BE2C (cell line): ENCODE results near the gene FAM171A1.
"Not testable (repeated sequence)": the region's sequence is repeated elsewhere in the genome, so short reads cannot be mapped to it uniquely, and the experiment has no call there.

Experiments
- DNase-seq: peaks from one replicate; pipeline ENCODE4 v3.0.0-alpha.2; 2020
- H3K27me3 ChIP-seq: fragments of 250-450 bp; sonication (Bioruptor Pico); 2 replicates; pipeline ENCODE4 v1.5.1; 2020; ENCODE audit warnings: mild to moderate bottlenecking
- H3K36me3 ChIP-seq: fragments of 250-450 bp; sonication (Bioruptor Pico); 2 replicates; pipeline ENCODE4 v1.5.1; 2020; ENCODE audit warnings: mild to moderate bottlenecking
- H3K4me1 ChIP-seq: fragments of 250-450 bp; sonication (Bioruptor Pico); 2 replicates; pipeline ENCODE4 v1.5.1; 2020
- H3K4me3 ChIP-seq: 2 replicates; pipeline ENCODE4 v1.5.1; 2011; ENCODE audit warnings: low read depth, low read length
- H3K9me3 ChIP-seq: fragments of 250-450 bp; sonication (Bioruptor Pico); 2 replicates; pipeline ENCODE4 v1.5.1; 2020
- TF ChIP-seq, protein P1 (sequence below): IDR thresholded peaks from 2 replicates; pipeline ENCODE4 v1.5.1; 2012; ENCODE audit warnings: mild to moderate bottlenecking, low read depth, low read length

The FAM171A1 gene

GRCh38 chr10:15408557-15408956 is 37.5 kb upstream of the FAM171A1 start:
- TF ChIP-seq, protein P1, sequence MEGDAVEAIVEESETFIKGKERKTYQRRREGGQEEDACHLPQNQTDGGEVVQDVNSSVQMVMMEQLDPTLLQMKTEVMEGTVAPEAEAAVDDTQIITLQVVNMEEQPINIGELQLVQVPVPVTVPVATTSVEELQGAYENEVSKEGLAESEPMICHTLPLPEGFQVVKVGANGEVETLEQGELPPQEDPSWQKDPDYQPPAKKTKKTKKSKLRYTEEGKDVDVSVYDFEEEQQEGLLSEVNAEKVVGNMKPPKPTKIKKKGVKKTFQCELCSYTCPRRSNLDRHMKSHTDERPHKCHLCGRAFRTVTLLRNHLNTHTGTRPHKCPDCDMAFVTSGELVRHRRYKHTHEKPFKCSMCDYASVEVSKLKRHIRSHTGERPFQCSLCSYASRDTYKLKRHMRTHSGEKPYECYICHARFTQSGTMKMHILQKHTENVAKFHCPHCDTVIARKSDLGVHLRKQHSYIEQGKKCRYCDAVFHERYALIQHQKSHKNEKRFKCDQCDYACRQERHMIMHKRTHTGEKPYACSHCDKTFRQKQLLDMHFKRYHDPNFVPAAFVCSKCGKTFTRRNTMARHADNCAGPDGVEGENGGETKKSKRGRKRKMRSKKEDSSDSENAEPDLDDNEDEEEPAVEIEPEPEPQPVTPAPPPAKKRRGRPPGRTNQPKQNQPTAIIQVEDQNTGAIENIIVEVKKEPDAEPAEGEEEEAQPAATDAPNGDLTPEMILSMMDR: no peak
- Histone ChIP-seq H3K4me3 (no peak overlapping the region), H3K36me3 (no peaks in the 10 kb centered on the region), H3K9me3 (no peaks in the 10 kb centered on the region), H3K4me1 (no peaks in the 10 kb centered on the region), H3K27me3 (no peaks in the 10 kb centered on the region)
- no peak for DNase-seq

GRCh38 chr10:15405319-15405718 is 34.2 kb upstream of the FAM171A1 start:
- Histone ChIP-seq H3K27me3 (no peaks in the 10 kb centered on the region), H3K4me3 (no peak overlapping the region), H3K9me3 (no peaks in the 10 kb centered on the region), H3K4me1 (no peaks in the 10 kb centered on the region), H3K36me3 (no peaks in the 10 kb centered on the region)
- DNase-seq: no peak
- TF ChIP-seq, protein P1: no peak

DNA sequence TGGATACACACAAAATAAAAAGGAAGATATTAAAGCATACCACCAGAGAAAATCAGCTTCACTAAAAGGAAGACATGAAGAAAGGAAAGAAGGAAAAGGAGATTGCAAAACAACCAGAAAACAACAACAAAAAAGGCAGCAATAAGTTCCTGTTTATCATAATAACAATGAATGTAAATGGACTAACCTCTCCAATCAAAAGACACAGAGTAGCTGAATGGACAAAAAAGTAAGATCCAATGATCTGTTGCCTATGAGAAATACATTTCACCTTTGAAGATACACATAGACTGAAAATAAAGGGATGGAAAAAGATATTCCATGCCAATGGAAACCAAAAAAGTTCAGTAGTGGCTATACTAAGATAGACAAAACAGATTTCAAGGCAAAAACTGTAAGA is 30.3 kb upstream of the FAM171A1 start:
- no peaks in the 10 kb centered on the region for H3K4me1 ChIP-seq
- no peak overlapping the region for H3K4me3 ChIP-seq
- DNase-seq: no peak
- no peaks in the 10 kb centered on the region for H3K9me3 ChIP-seq
- H3K27me3 ChIP-seq: no peaks in the 10 kb centered on the region
- no peaks in the 10 kb centered on the region for H3K36me3 ChIP-seq
- TF ChIP-seq, protein P1: no peak

DNA sequence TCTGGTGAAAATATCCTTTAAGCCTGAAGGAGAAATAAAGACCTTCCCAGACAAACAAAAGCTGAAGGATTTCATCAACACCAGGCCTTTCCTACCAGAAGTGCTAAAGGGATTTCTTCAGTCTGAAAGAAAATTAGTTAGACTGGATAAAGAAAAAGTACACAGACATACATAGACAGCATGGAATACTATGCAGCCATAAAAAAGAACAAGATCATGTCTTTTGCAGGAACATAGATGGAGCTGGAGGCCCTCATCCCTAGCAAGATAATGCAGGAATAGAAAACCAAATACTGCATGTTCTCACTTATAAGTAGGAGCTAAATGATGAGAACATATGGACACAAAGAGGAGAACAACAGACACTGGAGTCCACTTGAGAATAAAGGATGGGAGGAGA is 29.4 kb upstream of the FAM171A1 start:
- not testable (repeated sequence) for H3K4me1 ChIP-seq, H3K36me3 ChIP-seq, H3K9me3 ChIP-seq, H3K27me3 ChIP-seq, DNase-seq, H3K4me3 ChIP-seq

- DNase-seq: no peak
- no peaks in the 10 kb centered on the region for H3K36me3 ChIP-seq
- no peaks in the 10 kb centered on the region for H3K9me3 ChIP-seq
- TF ChIP-seq, protein P1: no peak
- no peaks in the 10 kb centered on the region for H3K4me1 ChIP-seq
- no peaks in the 10 kb centered on the region for H3K27me3 ChIP-seq
- H3K4me3 ChIP-seq: no peak overlapping the region
These were observed 28.1 kb upstream of the FAM171A1 start for GRCh38 chr10:15399060-15399661.

- no peak overlapping the region for H3K4me3 ChIP-seq
- DNase-seq: no peak
- TF ChIP-seq, protein P1: no peak
- no peaks in the 10 kb centered on the region for H3K9me3 ChIP-seq
- H3K36me3 ChIP-seq: no peaks in the 10 kb centered on the region
- no peaks in the 10 kb centered on the region for H3K27me3 ChIP-seq
- H3K4me1 ChIP-seq: no peaks in the 10 kb centered on the region
These were observed 24.8 kb upstream of the FAM171A1 start for GRCh38 chr10:15395935-15396334.
